SK-N-SH (cell line): ENCODE data around the gene FNDC10. TPM values are rescaled to one million over a fixed set of nuclear protein-coding genes. Genes with fewer than 3 reads are reported as not detected.

Experiments used
- CTCF ChIA-PET: fragments of 300-600, 350-600 bp; formaldehyde crosslinking; extraction: SDS; loops from one replicate; lab custom pipeline; 2021; lab: Yijun Ruan, JAX
- POLR2A ChIA-PET: fragments of 350-600 bp; sonication (Branson Sonifier 250); formaldehyde crosslinking; extraction: SDS; loops from one replicate; lab custom pipeline; 2020; ENCODE audit warnings: antibody characterized with exemption, inconsistent platforms; lab: Yijun Ruan, JAX
- DNase-seq: peaks from one replicate; pipeline ENCODE4 v3.0.0; 2012
- H2AFZ ChIP-seq: fragments of 200-600 bp; sonication (generic); 2 replicates; pipeline ENCODE4 v1.8.1; 2016; ENCODE audit warnings: antibody characterized with exemption, mild to moderate bottlenecking, low read depth
- H3F3A ChIP-seq: fragments of 200-600 bp; sonication (generic); replicated peaks from 2 replicates; pipeline ENCODE3; 2016; ENCODE audit warnings: antibody characterized with exemption, mild to moderate bottlenecking; ENCODE audit not compliant: insufficient read depth
- H3K27ac ChIP-seq, 2 experiments: fragments of 200-500 bp in 1 of 2; fragments of 200-600 bp in 1 of 2; sonication (Bioruptor generic) in 1 of 2; sonication (generic), shearing (Covaris generic) in 1 of 2; 2 replicates each; pipeline versions ENCODE4 v1.5.1 to v1.6.1; 2014 to 2016; ENCODE audit warnings: low read depth in 2 of 2, inconsistent platforms in 1 of 2, low read length in 1 of 2, mild to moderate bottlenecking in 1 of 2, mixed read lengths in 1 of 2
- H3K27me3 ChIP-seq: fragments of 200-600 bp; sonication (generic), shearing (Covaris generic); 2 replicates; pipeline ENCODE4 v1.6.1; 2016; ENCODE audit warnings: mixed run types; ENCODE audit not compliant: insufficient read depth
- H3K36me3 ChIP-seq, 2 experiments: fragments of 200-500 bp in 1 of 2; fragments of 200-600 bp in 1 of 2; sonication (Bioruptor generic) in 1 of 2; sonication (generic) in 1 of 2; replicated peaks in 1 of 2; 2 replicates each; pipeline versions ENCODE3 to v1.5.1; 2014 to 2016; ENCODE audit warnings: low read length in 1 of 2, mild to moderate bottlenecking in 1 of 2; ENCODE audit not compliant: insufficient read depth in 2 of 2, control insufficient read depth in 1 of 2
- H3K4me1 ChIP-seq, 2 experiments: fragments of 200-500 bp in 1 of 2; fragments of 200-600 bp in 1 of 2; sonication (Bioruptor generic) in 1 of 2; sonication (generic), shearing (Covaris generic) in 1 of 2; 2 replicates each; pipeline versions ENCODE4 v1.5.1 to v1.6.1; 2014 to 2016; ENCODE audit warnings: low read depth in 1 of 2, low read length in 1 of 2, mixed run types in 1 of 2; ENCODE audit not compliant: insufficient read depth in 2 of 2, control insufficient read depth in 1 of 2
- H3K4me2 ChIP-seq: fragments of 200-600 bp; sonication (generic), shearing (Covaris generic); 2 replicates; pipeline ENCODE4 v1.6.1; 2017; ENCODE audit warnings: mixed run types
- H3K4me3 ChIP-seq, 2 experiments: fragments of 200-500 bp in 1 of 2; fragments of 200-600 bp in 1 of 2; sonication (Bioruptor generic) in 1 of 2; sonication (generic), shearing (Covaris generic) in 1 of 2; 2 replicates each; pipeline versions ENCODE4 v1.5.1 to v1.8.1; 2014 to 2016; ENCODE audit warnings: low read depth in 2 of 2, inconsistent platforms in 1 of 2, low read length in 1 of 2, mild to moderate bottlenecking in 1 of 2, mixed read lengths in 1 of 2, moderate library complexity in 1 of 2
- H3K79me2 ChIP-seq: fragments of 200-600 bp; sonication (generic); 2 replicates; pipeline ENCODE4 v1.8.1; 2017; ENCODE audit warnings: mild to moderate bottlenecking; ENCODE audit not compliant: insufficient read depth
- H3K9ac ChIP-seq: fragments of 200-600 bp; sonication (generic); 2 replicates; pipeline ENCODE4 v1.6.1; 2017; ENCODE audit warnings: mixed run types
- H3K9me2 ChIP-seq: fragments of 200-600 bp; sonication (generic); 2 replicates; pipeline ENCODE4 v1.6.1; 2017; ENCODE audit warnings: mixed run types
- H3K9me3 ChIP-seq: fragments of 200-600 bp; sonication (generic); 2 replicates; pipeline ENCODE4 v1.6.1; 2017; ENCODE audit warnings: mixed run types, mild to moderate bottlenecking, moderate library complexity
- H4K20me1 ChIP-seq: fragments of 200-600 bp; sonication (generic); 2 replicates; pipeline ENCODE4 v1.6.1; 2017; ENCODE audit warnings: mild to moderate bottlenecking, mixed run types; ENCODE audit not compliant: insufficient read depth
- CTCF ChIP-seq: fragments of 200-600 bp; sonication (generic); IDR thresholded peaks from 2 replicates; pipeline ENCODE4 v1.6.1; 2017; ENCODE audit warnings: antibody characterized with exemption, mild to moderate bottlenecking, moderate library complexity
- EP300 ChIP-seq, 2 experiments: IDR thresholded peaks; 2 replicates each; pipeline versions ENCODE4 v1.4.0 to v1.6.1; 2012; ENCODE audit warnings: borderline replicate concordance in 1 of 2, low read depth in 1 of 2, low read length in 1 of 2
- FOSL2 ChIP-seq: IDR thresholded peaks from 2 replicates; pipeline ENCODE4 v1.4.0; 2012; ENCODE audit warnings: low read depth, mild to moderate bottlenecking, moderate library complexity, borderline replicate concordance
- FOXJ3 ChIP-seq: sonication (generic); formaldehyde crosslinking; IDR thresholded peaks from 2 replicates; pipeline ENCODE4 v1.5.1; 2020; ENCODE audit warnings: mild to moderate bottlenecking, missing genetic modification reagents
- FOXM1 ChIP-seq: IDR thresholded peaks from 2 replicates; pipeline ENCODE4 v1.4.0; 2012; ENCODE audit warnings: low read depth, mild to moderate bottlenecking
- JUND ChIP-seq: IDR thresholded peaks from 2 replicates; pipeline ENCODE4 v1.4.0; 2012
- MAX ChIP-seq: IDR thresholded peaks from 2 replicates; pipeline ENCODE4 v1.4.0; 2012; ENCODE audit warnings: low read depth
- MEF2A ChIP-seq: IDR thresholded peaks from 2 replicates; pipeline ENCODE4 v1.4.0; 2012; ENCODE audit warnings: low read depth, borderline replicate concordance
- NRF1 ChIP-seq: IDR thresholded peaks from 2 replicates; pipeline ENCODE4 v1.6.1; 2012; ENCODE audit warnings: low read depth, mild to moderate bottlenecking, low read length
- PBX3 ChIP-seq: IDR thresholded peaks from 2 replicates; pipeline ENCODE4; 2012
- POLR2AphosphoS5 ChIP-seq: IDR thresholded peaks from 2 replicates; pipeline ENCODE4 v1.6.1; 2012; ENCODE audit warnings: low read depth, low read length
- REST ChIP-seq: IDR thresholded peaks from 2 replicates; pipeline ENCODE4 v1.6.1; 2012; ENCODE audit warnings: mild to moderate bottlenecking, low read depth, low read length, moderate library complexity
- RFX5 ChIP-seq: IDR thresholded peaks from 2 replicates; pipeline ENCODE4 v1.6.1; 2012; ENCODE audit warnings: mild to moderate bottlenecking, improper control_type of control experiment, low read length
- RXRA ChIP-seq: IDR thresholded peaks from 2 replicates; pipeline ENCODE4 v1.4.0; 2012; ENCODE audit warnings: low read depth, mild to moderate bottlenecking, borderline replicate concordance
- SIN3A ChIP-seq: IDR thresholded peaks from 2 replicates; pipeline ENCODE4 v1.6.1; 2012; ENCODE audit warnings: low read depth, mild to moderate bottlenecking, low read length, moderate library complexity, borderline replicate concordance
- SMC3 ChIP-seq: IDR thresholded peaks from 2 replicates; pipeline ENCODE4 v1.6.1; 2012; ENCODE audit warnings: low read depth, low read length, improper control_type of control experiment
- TAF1 ChIP-seq: IDR thresholded peaks from 2 replicates; pipeline ENCODE4 v1.6.1; 2012; ENCODE audit warnings: low read depth, mild to moderate bottlenecking, low read length, moderate library complexity, borderline replicate concordance
- USF2 ChIP-seq: fragments of 150-350 bp; IDR thresholded peaks from 2 replicates; pipeline ENCODE4 v1.6.1; 2017; ENCODE audit warnings: antibody characterized with exemption, low read length, low read depth, borderline replicate concordance
- YY1 ChIP-seq: IDR thresholded peaks from 2 replicates; pipeline ENCODE4 v1.4.0; 2012; ENCODE audit warnings: low read depth, mild to moderate bottlenecking
- ZBTB33 ChIP-seq: IDR thresholded peaks from 2 replicates; pipeline ENCODE4 v1.4.0; 2012; ENCODE audit warnings: low read depth, borderline replicate concordance
- WGBS: methylation state at CpG from one replicate; pipeline ENCODE4 v1.1.6; 2017; ENCODE audit warnings: low lambda C conversion rate; 5-methylcytosine and 5-hydroxymethylcytosine counted together
- polyA plus RNA-seq, 3 experiments: library from polyadenylated mRNA; depleted of rRNA; stranded (reverse); fragments of >200 nt; gene quantifications; 2 replicates each; pipeline ENCODE4 v1.2.3, GENCODE V29; 2012

FNDC10 gene
- polyA plus RNA-seq, 1 of the 3 experiments (the other 2 are of a cell fraction), result 6.7 TPM

- Histone ChIP-seq H3K27me3 (no peaks in the 10 kb centered on the region), H3K27ac (no peak overlapping the region), H4K20me1 (no peaks in the 10 kb centered on the region; the same call in 1 of the 2 replicates), H3K9me2 (no peaks in the 10 kb centered on the region), H3K79me2 (peaks cover 28% of the 10 kb centered on the region), H3K9ac (no peak overlapping the region), H3K4me2 (no peak overlapping the region), H3K4me3 (no peak overlapping the region), H3K4me1 (peaks cover 0 to 8% of the 10 kb centered on the region in 2 experiments; a peak in 1 of 4 replicates), H3K9me3 (no peaks in the 10 kb centered on the region), H2AFZ (no peak overlapping the region), H3K36me3 (peaks cover 5 to 7% of the 10 kb centered on the region in 2 experiments), H3F3A (no peaks in the 10 kb centered on the region)
- ChIA-PET CTCF (interaction anchor here (1.5 kb wide), 1 partner anchor 66 kb away, joined by 3 read pairs; no protein-coding TSS in a partner anchor), POLR2A (no interaction called here)
- no peak for DNase-seq
- TF ChIP-seq PBX3 (no peak), SMC3 (no peak), NRF1 (no peak), RFX5 (no peak), JUND (no peak), FOSL2 (no peak), TAF1 (no peak), EP300 (IDR thresholded peaks at IDR 0.05; ENCODE audit: borderline replicate concordance in 1 of 2, low read depth in 1 of 2, low read length in 1 of 2) (no peak), POLR2AphosphoS5 (no peak), CTCF (no peak), SIN3A (no peak), FOXM1 (no peak), YY1 (no peak), MAX (no peak), ZBTB33 (no peak), REST (no peak), FOXJ3 (CRISPR knock-in tag) (no peak), USF2 (no peak), RXRA (no peak), MEF2A (no peak)
- WGBS, result no CpG with 5 or more reads among the region's 31 CpGs
These were observed 21.5 kb upstream of the FNDC10 start for GRCh38 chr1:1621173-1622009.
